HCT116 (cell line): ENCODE measurements around the gene RNF138. TPM values are rescaled to one million over a fixed set of nuclear protein-coding genes. Genes with fewer than 3 reads are reported as not detected.
A peak's percentile ranks its signal among the peaks of the same experiment; 100 is the strongest.

ENCODE experiments used
- ATAC-seq: fragments of 200-7000 bp; cut with Tn5 transposase; 2 replicates; pipeline ENCODE4 v1.9.1; 2020; ENCODE audit warnings: mild to moderate bottlenecking, moderate library complexity
- BruUV-seq: library from RNA; stranded (reverse); fragments of 400-500 nt; replicated peaks from 2 replicates; lab custom pipeline; 2021; lab: Mats Ljungman, UMichigan
- CTCF ChIA-PET: fragments of 300-600 bp; sonication (Branson Sonifier 250); formaldehyde crosslinking; loops from one replicate; lab custom pipeline; 2021; ENCODE audit warnings: antibody characterized with exemption; lab: Charles Lee
- POLR2A ChIA-PET: fragments of 300-600, 350-600 bp; sonication (Branson Sonifier 250); formaldehyde crosslinking; loops from one replicate; lab custom pipeline; 2021; ENCODE audit warnings: antibody characterized with exemption; lab: Charles Lee
- RAD21 ChIA-PET, 2 experiments: fragments of 300-600 bp; sonication (Branson Sonifier 250); formaldehyde crosslinking; loops; one replicate each; lab custom pipeline; 2023; ENCODE audit warnings: low total read pairs in 2 of 2; ENCODE audit not compliant: uncharacterized antibody in 2 of 2, unreplicated experiment in 2 of 2, low non-redundant PET in 1 of 2; lab: Charles Lee
- DNase-seq: peaks from one replicate; pipeline ENCODE4 v3.0.0-alpha.2; 2010; ENCODE audit warnings: low read depth, low spot score
- H2AFZ ChIP-seq: fragments of 200-600 bp; shearing (Covaris generic), sonication (generic); 2 replicates; pipeline ENCODE4 v1.6.1; 2017; ENCODE audit warnings: low read depth, mixed run types, mixed read lengths, antibody characterized with exemption, low read length; ENCODE audit not compliant: poor library complexity, severe bottlenecking
- H3K27ac ChIP-seq: 2 replicates; pipeline ENCODE4 v1.5.1; 2012; ENCODE audit warnings: low read depth, low read length
- H3K27me3 ChIP-seq: fragments of 200-600 bp; sonication (generic); 2 replicates; pipeline ENCODE4 v1.6.1; 2016; ENCODE audit warnings: mixed run types, low read length, mixed read lengths; ENCODE audit not compliant: insufficient read depth
- H3K36me3 ChIP-seq, 2 experiments: fragments of 200-500 bp in 1 of 2; fragments of 200-600 bp in 1 of 2; sonication (Bioruptor generic) in 1 of 2; sonication (generic) in 1 of 2; 2 replicates each; pipeline versions ENCODE4 v1.5.1 to v1.6.1; 2014 to 2016; ENCODE audit warnings: low read length in 2 of 2, inconsistent platforms in 1 of 2, mixed read lengths in 1 of 2, mixed run types in 1 of 2; ENCODE audit not compliant: insufficient read depth in 2 of 2, control insufficient read depth in 1 of 2
- H3K4me1 ChIP-seq, 2 experiments: fragments of 200-600 bp in 1 of 2; sonication (generic) in 1 of 2; 2 replicates each; pipeline versions ENCODE4 v1.5.1 to v1.6.1; 2012 to 2017; ENCODE audit warnings: low read length in 2 of 2, inconsistent platforms in 1 of 2, mild to moderate bottlenecking in 1 of 2, mixed read lengths in 1 of 2, mixed run types in 1 of 2, moderate library complexity in 1 of 2; ENCODE audit not compliant: insufficient read depth in 2 of 2, control insufficient read depth in 1 of 2
- H3K4me2 ChIP-seq: fragments of 200-600 bp; sonication (generic); 2 replicates; pipeline ENCODE4 v1.6.1; 2017; ENCODE audit warnings: mixed run types, low read length, mixed read lengths
- H3K4me3 ChIP-seq, 2 experiments: fragments of 200-600 bp in 1 of 2; sonication (generic) in 1 of 2; replicated peaks in 1 of 2; 2 replicates each; pipeline ENCODE4 v1.5.1; 2011 to 2016; ENCODE audit warnings: low read length in 2 of 2, control low read depth in 1 of 2, low read depth in 1 of 2, mild to moderate bottlenecking in 1 of 2, mixed read lengths in 1 of 2, mixed run types in 1 of 2
- H3K79me2 ChIP-seq: fragments of 200-600 bp; sonication (generic); 2 replicates; pipeline ENCODE4 v1.6.1; 2017; ENCODE audit warnings: mild to moderate bottlenecking, mixed run types, low read length, moderate library complexity, mixed read lengths; ENCODE audit not compliant: insufficient read depth
- H3K9ac ChIP-seq: fragments of 200-600 bp; sonication (generic); 2 replicates; pipeline ENCODE4 v1.6.1; 2016; ENCODE audit warnings: low read length, mixed read lengths
- H3K9me2 ChIP-seq: fragments of 200-600 bp; sonication (generic), shearing (Covaris generic); 2 replicates; pipeline ENCODE4 v1.6.1; 2017; ENCODE audit warnings: mixed run types, mild to moderate bottlenecking, moderate library complexity; ENCODE audit not compliant: insufficient read depth
- H3K9me3 ChIP-seq, 2 experiments: fragments of 200-500 bp in 1 of 2; fragments of 200-600 bp in 1 of 2; sonication (Bioruptor generic) in 1 of 2; sonication (generic) in 1 of 2; 2 replicates each; pipeline ENCODE4 v1.6.1; 2014 to 2017; ENCODE audit warnings: low read length in 2 of 2, mixed read lengths in 2 of 2, inconsistent platforms in 1 of 2, low read depth in 1 of 2, mild to moderate bottlenecking in 1 of 2, mixed run types in 1 of 2, moderate library complexity in 1 of 2; ENCODE audit not compliant: control insufficient read depth in 1 of 2, insufficient read depth in 1 of 2
- H4K20me1 ChIP-seq: fragments of 200-600 bp; sonication (generic), shearing (Covaris generic); 2 replicates; pipeline ENCODE4 v1.6.1; 2017; ENCODE audit warnings: mixed run types, mild to moderate bottlenecking, moderate library complexity; ENCODE audit not compliant: insufficient read depth
- CEBPB ChIP-seq: IDR thresholded peaks from 2 replicates; pipeline ENCODE4 v1.6.1; 2012; ENCODE audit warnings: low read depth
- ELF1 ChIP-seq: IDR thresholded peaks from 2 replicates; pipeline ENCODE4 v1.6.1; 2012; ENCODE audit warnings: low read depth, borderline replicate concordance
- POLR2AphosphoS5 ChIP-seq: IDR thresholded peaks from 2 replicates; pipeline ENCODE4 v1.6.1; 2011; ENCODE audit warnings: mild to moderate bottlenecking, low read depth, low read length, moderate library complexity
- SIN3A ChIP-seq: IDR thresholded peaks from 2 replicates; pipeline ENCODE4 v1.6.1; 2012; ENCODE audit warnings: low read depth
- SP1 ChIP-seq: IDR thresholded peaks from 2 replicates; pipeline ENCODE4 v1.6.1; 2012; ENCODE audit warnings: low read depth
- SRF ChIP-seq: IDR thresholded peaks from 2 replicates; pipeline ENCODE4 v1.6.1; 2012; ENCODE audit warnings: low read depth
- ZFX ChIP-seq: fragments of 450-650 bp; IDR thresholded peaks from 2 replicates; pipeline ENCODE4 v1.6.1; 2017
- intact Hi-C: fragments of 100-400 bp; cut with micrococcal nuclease; formaldehyde crosslinking; loops from 2 replicates; pipeline ENCODE4 v1.10.0; 2022
- total RNA-seq: library from RNA; stranded (reverse); gene quantifications from one replicate; pipeline ENCODE4 v1.2.1, GENCODE V29; 2021; ENCODE audit not compliant: unreplicated experiment
- TF ChIP-seq, protein P1 (sequence below): IDR thresholded peaks from 2 replicates; pipeline ENCODE4 v1.6.1; 2012; ENCODE audit warnings: low read depth
- TF ChIP-seq, protein P2 (sequence below): IDR thresholded peaks from 2 replicates; pipeline ENCODE4 v1.6.1; 2011; ENCODE audit warnings: mild to moderate bottlenecking, low read length, moderate library complexity; ENCODE audit not compliant: insufficient replicate concordance; ENCODE audit errors: extremely low read depth

The RNF138 gene
- total RNA-seq, 1 experiment from 2014 or later, result 72.5 TPM

DNA sequence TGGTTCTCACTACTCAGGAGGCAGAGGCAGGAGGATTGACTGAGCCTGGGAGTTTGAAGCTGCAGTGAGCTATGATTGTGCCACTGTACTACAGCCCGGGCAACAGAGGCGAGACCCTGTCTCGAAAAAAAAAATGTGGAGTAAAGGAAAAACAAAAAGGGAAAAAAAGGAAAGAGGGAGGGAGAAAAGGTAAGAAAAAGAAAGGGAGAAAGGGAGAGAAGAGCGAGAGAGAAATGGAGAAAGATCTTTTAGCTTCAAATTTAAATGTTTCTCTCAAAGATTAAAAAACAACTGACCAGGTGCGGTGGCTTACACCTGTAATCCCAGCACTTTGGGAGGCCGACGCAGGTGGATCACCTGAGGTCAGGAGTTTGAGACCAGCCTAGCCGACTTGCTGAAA is 7.9 kb upstream of the RNF138 start:
- no peak overlapping the region for H3K4me2 ChIP-seq
- H3K9me3 ChIP-seq, result no peaks in the 10 kb centered on the region
- no peak overlapping the region for H3K4me3 ChIP-seq
- BruUV-seq, result no TSS peak
- no peaks in the 10 kb centered on the region for H3K9me2 ChIP-seq
- no peaks in the 10 kb centered on the region for H4K20me1 ChIP-seq
- POLR2A ChIA-PET, result interaction anchor here (1.4 kb wide), 1 partner anchor 141 kb away, joined by 3 read pairs; the partner anchor contains the start of gene TRAPPC8
- H3K4me1 ChIP-seq, result peaks cover 10 to 47% of the 10 kb centered on the region in 2 experiments
- H3K27me3 ChIP-seq, result no peaks in the 10 kb centered on the region
- H3K79me2 ChIP-seq, result no peaks in the 10 kb centered on the region
- RAD21 ChIA-PET, result no interaction called here
- CTCF ChIA-PET, result interaction anchor here (3.0 kb wide), 1 partner anchor 11 kb away, joined by 17 read pairs; no protein-coding TSS in a partner anchor
- TF ChIP-seq, protein P1, sequence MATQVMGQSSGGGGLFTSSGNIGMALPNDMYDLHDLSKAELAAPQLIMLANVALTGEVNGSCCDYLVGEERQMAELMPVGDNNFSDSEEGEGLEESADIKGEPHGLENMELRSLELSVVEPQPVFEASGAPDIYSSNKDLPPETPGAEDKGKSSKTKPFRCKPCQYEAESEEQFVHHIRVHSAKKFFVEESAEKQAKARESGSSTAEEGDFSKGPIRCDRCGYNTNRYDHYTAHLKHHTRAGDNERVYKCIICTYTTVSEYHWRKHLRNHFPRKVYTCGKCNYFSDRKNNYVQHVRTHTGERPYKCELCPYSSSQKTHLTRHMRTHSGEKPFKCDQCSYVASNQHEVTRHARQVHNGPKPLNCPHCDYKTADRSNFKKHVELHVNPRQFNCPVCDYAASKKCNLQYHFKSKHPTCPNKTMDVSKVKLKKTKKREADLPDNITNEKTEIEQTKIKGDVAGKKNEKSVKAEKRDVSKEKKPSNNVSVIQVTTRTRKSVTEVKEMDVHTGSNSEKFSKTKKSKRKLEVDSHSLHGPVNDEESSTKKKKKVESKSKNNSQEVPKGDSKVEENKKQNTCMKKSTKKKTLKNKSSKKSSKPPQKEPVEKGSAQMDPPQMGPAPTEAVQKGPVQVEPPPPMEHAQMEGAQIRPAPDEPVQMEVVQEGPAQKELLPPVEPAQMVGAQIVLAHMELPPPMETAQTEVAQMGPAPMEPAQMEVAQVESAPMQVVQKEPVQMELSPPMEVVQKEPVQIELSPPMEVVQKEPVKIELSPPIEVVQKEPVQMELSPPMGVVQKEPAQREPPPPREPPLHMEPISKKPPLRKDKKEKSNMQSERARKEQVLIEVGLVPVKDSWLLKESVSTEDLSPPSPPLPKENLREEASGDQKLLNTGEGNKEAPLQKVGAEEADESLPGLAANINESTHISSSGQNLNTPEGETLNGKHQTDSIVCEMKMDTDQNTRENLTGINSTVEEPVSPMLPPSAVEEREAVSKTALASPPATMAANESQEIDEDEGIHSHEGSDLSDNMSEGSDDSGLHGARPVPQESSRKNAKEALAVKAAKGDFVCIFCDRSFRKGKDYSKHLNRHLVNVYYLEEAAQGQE, result no peak
- no peak for TF ChIP-seq SRF
- no peak for TF ChIP-seq POLR2AphosphoS5
- no peak for TF ChIP-seq CEBPB
- TF ChIP-seq SP1, result no peak
- no peak for TF ChIP-seq SIN3A
- no peak for TF ChIP-seq ZFX
- H2AFZ ChIP-seq, result no peak overlapping the region
- ATAC-seq, result no peak
- intact Hi-C loops, result no loop called here
- DNase-seq, result no peak
- no peak overlapping the region for H3K9ac ChIP-seq
- H3K27ac ChIP-seq, result no peak overlapping the region
- no peaks in the 10 kb centered on the region for H3K36me3 ChIP-seq

DNA sequence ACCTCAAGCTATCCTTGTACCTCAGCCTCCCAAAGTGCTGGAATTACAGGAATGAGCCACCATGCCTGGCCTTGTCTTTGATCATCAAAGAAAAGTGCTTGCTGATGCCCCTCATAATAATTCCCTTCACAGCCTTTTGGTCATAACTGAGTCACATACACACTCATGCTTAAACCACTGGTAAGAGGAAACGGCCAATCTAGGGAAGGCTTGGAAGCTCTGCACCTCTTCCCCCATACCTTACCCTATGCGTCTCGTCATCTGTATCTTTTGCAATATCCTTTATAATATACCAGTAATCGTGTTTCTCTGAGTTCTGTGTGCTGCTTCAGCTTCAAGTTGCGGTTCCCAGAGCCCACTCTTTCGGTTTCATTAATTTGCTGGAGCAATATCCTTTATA is 4.8 kb upstream of the RNF138 start:
- no peaks in the 10 kb centered on the region for H3K9me3 ChIP-seq
- H3K27ac ChIP-seq, result no peak overlapping the region
- ChIA-PET POLR2A (no interaction called here), CTCF (no interaction called here), RAD21 (no interaction called here)
- intact Hi-C loops, result no loop called here
- no peaks in the 10 kb centered on the region for H3K36me3 ChIP-seq
- no peaks in the 10 kb centered on the region for H4K20me1 ChIP-seq
- DNase-seq (peak; percentile 64), ATAC-seq (peak; percentile 28; the same call in 1 of the 2 replicates)
- H3K79me2 ChIP-seq, result no peaks in the 10 kb centered on the region
- peak overlapping the region; percentile 69 for H3K4me2 ChIP-seq
- H3K4me1 ChIP-seq, result peaks cover 19 to 59% of the 10 kb centered on the region in 2 experiments
- H3K27me3 ChIP-seq, result no peaks in the 10 kb centered on the region
- no TSS peak for BruUV-seq
- no peak overlapping the region for H2AFZ ChIP-seq
- H3K9ac ChIP-seq, result no peak overlapping the region
- TF ChIP-seq CEBPB (no peak), ELF1 (no peak)
- TF ChIP-seq, protein P2, sequence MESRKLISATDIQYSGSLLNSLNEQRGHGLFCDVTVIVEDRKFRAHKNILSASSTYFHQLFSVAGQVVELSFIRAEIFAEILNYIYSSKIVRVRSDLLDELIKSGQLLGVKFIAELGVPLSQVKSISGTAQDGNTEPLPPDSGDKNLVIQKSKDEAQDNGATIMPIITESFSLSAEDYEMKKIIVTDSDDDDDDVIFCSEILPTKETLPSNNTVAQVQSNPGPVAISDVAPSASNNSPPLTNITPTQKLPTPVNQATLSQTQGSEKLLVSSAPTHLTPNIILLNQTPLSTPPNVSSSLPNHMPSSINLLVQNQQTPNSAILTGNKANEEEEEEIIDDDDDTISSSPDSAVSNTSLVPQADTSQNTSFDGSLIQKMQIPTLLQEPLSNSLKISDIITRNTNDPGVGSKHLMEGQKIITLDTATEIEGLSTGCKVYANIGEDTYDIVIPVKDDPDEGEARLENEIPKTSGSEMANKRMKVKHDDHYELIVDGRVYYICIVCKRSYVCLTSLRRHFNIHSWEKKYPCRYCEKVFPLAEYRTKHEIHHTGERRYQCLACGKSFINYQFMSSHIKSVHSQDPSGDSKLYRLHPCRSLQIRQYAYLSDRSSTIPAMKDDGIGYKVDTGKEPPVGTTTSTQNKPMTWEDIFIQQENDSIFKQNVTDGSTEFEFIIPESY, result no peak
- no peak overlapping the region for H3K4me3 ChIP-seq
- H3K9me2 ChIP-seq, result no peaks in the 10 kb centered on the region
